GM19239 (cell line): ENCODE data around the gene DLG5.

Source experiments
- DNase-seq: peaks from one replicate; pipeline ENCODE4 v3.0.0; 2011; ENCODE audit warnings: low spot score; ENCODE audit not compliant: insufficient read length
- FAIRE-seq: peaks from 2 replicates; lab custom pipeline; 2011; peaks lifted over from hg19 to GRCh38; lab: Jason Lieb, UNC

DLG5 gene

GRCh38 chr10:77955136-77955535, 28.6 kb upstream of the DLG5 start:
- no peak for FAIRE-seq
- no peak for DNase-seq

GRCh38 chr10:77949167-77949566, 22.6 kb upstream of the DLG5 start:
- DNase-seq, result no peak

GRCh38 chr10:77946084-77946483, 19.5 kb upstream of the DLG5 start:
- DNase-seq, result no peak
- no peak for FAIRE-seq

More at GRCh38 chr10:77949167-77949566, 22.6 kb upstream of the DLG5 start:
- FAIRE-seq, result no peak

GRCh38 chr10:77944519-77944918, 18.0 kb upstream of the DLG5 start:
- no peak for DNase-seq
- FAIRE-seq, result no peak

GRCh38 chr10:77943121-77943901, 16.8 kb upstream of the DLG5 start:
- FAIRE-seq (no peak), DNase-seq (no peak)

GRCh38 chr10:77941790-77942189, 15.2 kb upstream of the DLG5 start:
- FAIRE-seq (no peak), DNase-seq (no peak)

- DNase-seq, result no peak
- FAIRE-seq, result no peak
These were observed 14.1 kb upstream of the DLG5 start for GRCh38 chr10:77940627-77941026.

GRCh38 chr10:77940225-77940624, 13.7 kb upstream of the DLG5 start:
- FAIRE-seq (no peak), DNase-seq (no peak)

- FAIRE-seq (no peak), DNase-seq (no peak)
These were observed 13.0 kb upstream of the DLG5 start for GRCh38 chr10:77939561-77940001.

- FAIRE-seq (no peak), DNase-seq (no peak)
These were observed 10.4 kb upstream of the DLG5 start for GRCh38 chr10:77936697-77937567.

- FAIRE-seq, result no peak
These were observed 5.6 kb upstream of the DLG5 start for GRCh38 chr10:77932016-77932715.

GRCh38 chr10:77927402-77928246, 1.1 kb upstream of the DLG5 start:
- FAIRE-seq, result no peak

More at GRCh38 chr10:77932016-77932715, 5.6 kb upstream of the DLG5 start:
- DNase-seq, result no peak

GRCh38 chr10:77925795-77926565, 575 bp downstream of the DLG5 start:
- FAIRE-seq, result no peak
- no peak for DNase-seq

More at GRCh38 chr10:77927402-77928246, 1.1 kb upstream of the DLG5 start:
- DNase-seq, result no peak

- no peak for FAIRE-seq
These were observed 1.2 kb downstream of the DLG5 start for GRCh38 chr10:77925410-77925794.

GRCh38 chr10:77922566-77923179, 3.9 kb downstream of the DLG5 start:
- DNase-seq (no peak), FAIRE-seq (no peak)

More at GRCh38 chr10:77925410-77925794, 1.2 kb downstream of the DLG5 start:
- no peak for DNase-seq

GRCh38 chr10:77922055-77922454, 4.5 kb downstream of the DLG5 start:
- FAIRE-seq (no peak), DNase-seq (no peak)

- no peak for FAIRE-seq
- DNase-seq, result no peak
These were observed 5.2 kb downstream of the DLG5 start for GRCh38 chr10:77921395-77921794.

- FAIRE-seq, result no peak
- DNase-seq, result no peak
These were observed 6.1 kb downstream of the DLG5 start for GRCh38 chr10:77920495-77920894.
